ENCODE measurements around the gene FAM98B.

Gene FAM98B

GRCh38 chr15:38421069-38421690 lies 32.7 kb upstream of the FAM98B start:
- in situ Hi-C loops (cut with HindIII; ENCODE audit: low pct_ligation_motif_present, low sequenced_read_pairs): no loop called here
- no peak for DNase-seq

GRCh38 chr15:38424101-38424552 lies 29.8 kb upstream of the FAM98B start:
- in situ Hi-C loops (cut with HindIII; ENCODE audit: low pct_ligation_motif_present, low sequenced_read_pairs): no loop called here
- Histone ChIP-seq H3K27ac (no peak overlapping the region), H3K36me3 (replicated peaks) (no peaks in the 10 kb centered on the region), H3K27me3 (replicated peaks) (no peaks in the 10 kb centered on the region), H3K4me3 (ENCODE audit: low read depth, low read length) (no peak overlapping the region)
- no peak for TF ChIP-seq CTCF (IDR thresholded peaks at IDR 0.05; ENCODE audit: low read depth, low read length, missing control alignments)
- no peak for DNase-seq

More at GRCh38 chr15:38421069-38421690, 32.7 kb upstream of the FAM98B start:
- no peaks in the 10 kb centered on the region for H3K27me3 ChIP-seq (replicated peaks)
- no peaks in the 10 kb centered on the region for H3K36me3 ChIP-seq (replicated peaks)
- no peak for TF ChIP-seq CTCF (IDR thresholded peaks at IDR 0.05; ENCODE audit: low read depth, low read length, missing control alignments)
- no peak overlapping the region for H3K4me3 ChIP-seq (ENCODE audit: low read depth, low read length)
- H3K27ac ChIP-seq: no peak overlapping the region

GRCh38 chr15:38425269-38425668 lies 28.7 kb upstream of the FAM98B start:
- no peaks in the 10 kb centered on the region for H3K27me3 ChIP-seq (replicated peaks)
- H3K27ac ChIP-seq: no peak overlapping the region
- no peak for DNase-seq
- no peak overlapping the region for H3K4me3 ChIP-seq (ENCODE audit: low read depth, low read length)
- H3K36me3 ChIP-seq (replicated peaks): no peaks in the 10 kb centered on the region
- TF ChIP-seq CTCF (IDR thresholded peaks at IDR 0.05; ENCODE audit: low read depth, low read length, missing control alignments): no peak
- in situ Hi-C loops (cut with HindIII; ENCODE audit: low pct_ligation_motif_present, low sequenced_read_pairs): no loop called here

GRCh38 chr15:38427380-38427779 lies 26.5 kb upstream of the FAM98B start:
- DNase-seq: no peak
- in situ Hi-C loops (cut with HindIII; ENCODE audit: low pct_ligation_motif_present, low sequenced_read_pairs): no loop called here
- no peaks in the 10 kb centered on the region for H3K27me3 ChIP-seq (replicated peaks)
- no peak for TF ChIP-seq CTCF (IDR thresholded peaks at IDR 0.05; ENCODE audit: low read depth, low read length, missing control alignments)
- H3K27ac ChIP-seq: no peak overlapping the region
- no peaks in the 10 kb centered on the region for H3K36me3 ChIP-seq (replicated peaks)
- no peak overlapping the region for H3K4me3 ChIP-seq (ENCODE audit: low read depth, low read length)

GRCh38 chr15:38430106-38430760 lies 23.7 kb upstream of the FAM98B start:
- no peaks in the 10 kb centered on the region for H3K36me3 ChIP-seq (replicated peaks)
- no peaks in the 10 kb centered on the region for H3K27me3 ChIP-seq (replicated peaks)
- in situ Hi-C loops (cut with HindIII; ENCODE audit: low pct_ligation_motif_present, low sequenced_read_pairs): no loop called here
- no peak overlapping the region for H3K27ac ChIP-seq
- TF ChIP-seq CTCF (IDR thresholded peaks at IDR 0.05; ENCODE audit: low read depth, low read length, missing control alignments): no peak
- H3K4me3 ChIP-seq (ENCODE audit: low read depth, low read length): no peak overlapping the region
- DNase-seq: no peak
